ENCODE results near the gene RAB25. TPM values are rescaled to one million over a fixed set of nuclear protein-coding genes. Genes with fewer than 3 reads are reported as not detected.

RAB25 gene
- total RNA-seq, 1 experiment from 2014 or later, result 141 TPM

- Mint-ChIP-seq H3K4me1 (ENCODE audit: low read depth, unreplicated experiment) (peaks cover 14% of the 10 kb centered on the region), H3K4me3 (ENCODE audit: unreplicated experiment) (no peak overlapping the region), H3K9me3 (ENCODE audit: unreplicated experiment) (no peaks in the 10 kb centered on the region), H3K27me3 (ENCODE audit: insufficient read depth, unreplicated experiment) (no peaks in the 10 kb centered on the region), H3K36me3 (ENCODE audit: insufficient read depth, unreplicated experiment) (peaks cover 35% of the 10 kb centered on the region), H3K27ac (ENCODE audit: unreplicated experiment) (no peak overlapping the region)
- Histone ChIP-seq H3K9me3 (no peaks in the 10 kb centered on the region), H3K4me1 (peaks cover 19% of the 10 kb centered on the region), H3K36me3 (ENCODE audit: control insufficient read depth, insufficient read depth, low read length) (peaks cover 2% of the 10 kb centered on the region; the same call in 1 of the 2 replicates), H3K4me3 (ENCODE audit: low read depth, low read length) (no peak overlapping the region), H3K27me3 (replicated peaks; ENCODE audit: control insufficient read depth, insufficient read depth, low read length) (no peaks in the 10 kb centered on the region)
- POLR2A ChIA-PET, result no interaction called here
- CTCF ChIA-PET, result interaction anchor here (1.0 kb wide), 1 partner anchor 32 kb away, joined by 4 read pairs; the partner anchor contains the start of gene UBQLN4
- no TSS peak for BruUV-seq (replicated peaks)
- intact Hi-C loops (cut with micrococcal nuclease; ENCODE audit: unreplicated experiment), result loop anchor here (1.0 kb wide), 1 partner anchor 32 kb away; the partner anchor contains the start of gene LAMTOR2
- no peak for DNase-seq
- no peak for TF ChIP-seq CTCF (IDR thresholded peaks at IDR 0.05; ENCODE audit: insufficient read depth in 1 of 2, low read depth in 1 of 2, low read length in 1 of 2, severe bottlenecking in 1 of 2, unreplicated experiment in 1 of 2)
Observed at GRCh38 chr1:156021954-156022353, 39.0 kb upstream of the RAB25 start.

GRCh38 chr1:156024801-156025200, 36.2 kb upstream of the RAB25 start:
- Histone ChIP-seq H3K36me3 (ENCODE audit: control insufficient read depth, insufficient read depth, low read length) (no peaks in the 10 kb centered on the region), H3K4me1 (peaks cover 16% of the 10 kb centered on the region), H3K4me3 (ENCODE audit: low read depth, low read length) (no peak overlapping the region), H3K9me3 (no peaks in the 10 kb centered on the region), H3K27me3 (replicated peaks; ENCODE audit: control insufficient read depth, insufficient read depth, low read length) (no peaks in the 10 kb centered on the region)
- Mint-ChIP-seq H3K36me3 (ENCODE audit: insufficient read depth, unreplicated experiment) (peaks cover 7% of the 10 kb centered on the region), H3K4me3 (ENCODE audit: unreplicated experiment) (no peak overlapping the region), H3K27ac (ENCODE audit: unreplicated experiment) (no peak overlapping the region), H3K27me3 (ENCODE audit: insufficient read depth, unreplicated experiment) (no peaks in the 10 kb centered on the region), H3K4me1 (ENCODE audit: low read depth, unreplicated experiment) (peaks cover 4% of the 10 kb centered on the region), H3K9me3 (ENCODE audit: unreplicated experiment) (no peaks in the 10 kb centered on the region)
- no TSS peak for BruUV-seq (replicated peaks)
- ChIA-PET POLR2A (no interaction called here), CTCF (interaction anchor here (0.7 to 0.8 kb wide), 2 partner anchors 16 to 35 kb away, joined by 3 to 5 read pairs; no protein-coding TSS in a partner anchor)
- intact Hi-C loops (cut with micrococcal nuclease; ENCODE audit: unreplicated experiment), result no loop called here
- TF ChIP-seq CTCF (IDR thresholded peaks at IDR 0.05; ENCODE audit: insufficient read depth in 1 of 2, low read depth in 1 of 2, low read length in 1 of 2, severe bottlenecking in 1 of 2, unreplicated experiment in 1 of 2), result no peak
- DNase-seq, result no peak

- peak; percentile 34 to 65 for TF ChIP-seq CTCF (IDR thresholded peaks at IDR 0.05; ENCODE audit: insufficient read depth in 1 of 2, low read depth in 1 of 2, low read length in 1 of 2, severe bottlenecking in 1 of 2, unreplicated experiment in 1 of 2)
- Mint-ChIP-seq H3K4me3 (ENCODE audit: unreplicated experiment) (no peak overlapping the region), H3K27ac (ENCODE audit: unreplicated experiment) (no peak overlapping the region), H3K9me3 (ENCODE audit: unreplicated experiment) (no peaks in the 10 kb centered on the region), H3K4me1 (ENCODE audit: low read depth, unreplicated experiment) (no peaks in the 10 kb centered on the region), H3K36me3 (ENCODE audit: insufficient read depth, unreplicated experiment) (no peaks in the 10 kb centered on the region), H3K27me3 (ENCODE audit: insufficient read depth, unreplicated experiment) (no peaks in the 10 kb centered on the region)
- Histone ChIP-seq H3K4me3 (ENCODE audit: low read depth, low read length) (no peak overlapping the region), H3K27me3 (replicated peaks; ENCODE audit: control insufficient read depth, insufficient read depth, low read length) (no peaks in the 10 kb centered on the region), H3K4me1 (peaks cover 13% of the 10 kb centered on the region; the same call in 1 of the 2 replicates), H3K36me3 (ENCODE audit: control insufficient read depth, insufficient read depth, low read length) (no peaks in the 10 kb centered on the region), H3K9me3 (no peaks in the 10 kb centered on the region)
- intact Hi-C loops (cut with micrococcal nuclease; ENCODE audit: unreplicated experiment), result no loop called here
- peak; percentile 62 to 64 for DNase-seq
- BruUV-seq (replicated peaks), result no TSS peak
- CTCF ChIA-PET, result interaction anchor here (0.6 to 1.0 kb wide), 3 partner anchors 27 to 50 kb away, joined by 3 to 5 read pairs (median 3); no protein-coding TSS in a partner anchor
- POLR2A ChIA-PET, result no interaction called here
Observed at GRCh38 chr1:156025876-156026275, 35.1 kb upstream of the RAB25 start.

Data from Caco-2 (cell line).